Measurements from ENCODE around the gene TSPO.
"Not testable (repeated sequence)": the region's sequence is repeated elsewhere in the genome, so short reads cannot be mapped to it uniquely, and the experiment has no call there.

Gene TSPO

GRCh38 chr22:43131773-43132501 lies 19.4 kb upstream of the TSPO start:
- DNase-seq (ENCODE audit: low read depth) = no peak

GRCh38 chr22:43133401-43133800 lies 18.0 kb upstream of the TSPO start:
- no peak for DNase-seq (ENCODE audit: low read depth)

GRCh38 chr22:43134553-43134952 lies 16.8 kb upstream of the TSPO start:
- DNase-seq (ENCODE audit: low read depth) = no peak

GRCh38 chr22:43135565-43135964 lies 15.8 kb upstream of the TSPO start:
- DNase-seq (ENCODE audit: low read depth) = no peak

GRCh38 chr22:43136255-43136654 lies 15.1 kb upstream of the TSPO start:
- DNase-seq (ENCODE audit: low read depth) = no peak

- no peak for DNase-seq (ENCODE audit: low read depth)
Measured at GRCh38 chr22:43136801-43137200, 14.6 kb upstream of the TSPO start.

GRCh38 chr22:43142880-43143562 lies 8.3 kb upstream of the TSPO start, which contains the start of gene MCAT:
MCAT (minus strand) TSS chr22:43143398; CDS start chr22:43143348, 50 bp downstream.
- no peak for DNase-seq (ENCODE audit: low read depth)

GRCh38 chr22:43144949-43145348 lies 6.4 kb upstream of the TSPO start:
- no peak for DNase-seq (ENCODE audit: low read depth)

- DNase-seq (ENCODE audit: low read depth) = not testable (repeated sequence)
Measured at GRCh38 chr22:43145371-43145770, 6.0 kb upstream of the TSPO start.

GRCh38 chr22:43146332-43146731 lies 5.0 kb upstream of the TSPO start:
- DNase-seq (ENCODE audit: low read depth) = not testable (repeated sequence)

- no peak for DNase-seq (ENCODE audit: low read depth)
Measured at GRCh38 chr22:43147821-43148220, 3.5 kb upstream of the TSPO start.

- no peak for DNase-seq (ENCODE audit: low read depth)
Measured at GRCh38 chr22:43148581-43148980, 2.8 kb upstream of the TSPO start.

GRCh38 chr22:43150731-43151206 lies 590 bp upstream of the TSPO start:
- DNase-seq (ENCODE audit: low read depth) = no peak

GRCh38 chr22:43152003-43152356 lies 621 bp downstream of the TSPO start:
- DNase-seq (ENCODE audit: low read depth) = no peak

GRCh38 chr22:43152357-43153071 lies 1.2 kb downstream of the TSPO start:
- no peak for DNase-seq (ENCODE audit: low read depth)

- no peak for DNase-seq (ENCODE audit: low read depth)
Measured at GRCh38 chr22:43153899-43154298, 2.5 kb downstream of the TSPO start.

GRCh38 chr22:43154887-43155536 lies 3.7 kb downstream of the TSPO start:
- DNase-seq (ENCODE audit: low read depth) = no peak

GRCh38 chr22:43155789-43156188 lies 4.4 kb downstream of the TSPO start:
- no peak for DNase-seq (ENCODE audit: low read depth)

GRCh38 chr22:43156413-43156812 lies 5.1 kb downstream of the TSPO start:
- no peak for DNase-seq (ENCODE audit: low read depth)

GRCh38 chr22:43157874-43158546 lies 6.7 kb downstream of the TSPO start:
- no peak for DNase-seq (ENCODE audit: low read depth)

- DNase-seq (ENCODE audit: low read depth) = no peak
Measured at GRCh38 chr22:43158778-43159483, 7.6 kb downstream of the TSPO start.

All from HS-27A (cell line).